ENCODE measurements around the gene P2RX1. TPM values are rescaled to one million over a fixed set of nuclear protein-coding genes. Genes with fewer than 3 reads are reported as not detected.

The P2RX1 gene
- total and polyA plus RNA-seq, 9 donors, result 2.1 to 8.6 (median 3.0) TPM

DNA sequence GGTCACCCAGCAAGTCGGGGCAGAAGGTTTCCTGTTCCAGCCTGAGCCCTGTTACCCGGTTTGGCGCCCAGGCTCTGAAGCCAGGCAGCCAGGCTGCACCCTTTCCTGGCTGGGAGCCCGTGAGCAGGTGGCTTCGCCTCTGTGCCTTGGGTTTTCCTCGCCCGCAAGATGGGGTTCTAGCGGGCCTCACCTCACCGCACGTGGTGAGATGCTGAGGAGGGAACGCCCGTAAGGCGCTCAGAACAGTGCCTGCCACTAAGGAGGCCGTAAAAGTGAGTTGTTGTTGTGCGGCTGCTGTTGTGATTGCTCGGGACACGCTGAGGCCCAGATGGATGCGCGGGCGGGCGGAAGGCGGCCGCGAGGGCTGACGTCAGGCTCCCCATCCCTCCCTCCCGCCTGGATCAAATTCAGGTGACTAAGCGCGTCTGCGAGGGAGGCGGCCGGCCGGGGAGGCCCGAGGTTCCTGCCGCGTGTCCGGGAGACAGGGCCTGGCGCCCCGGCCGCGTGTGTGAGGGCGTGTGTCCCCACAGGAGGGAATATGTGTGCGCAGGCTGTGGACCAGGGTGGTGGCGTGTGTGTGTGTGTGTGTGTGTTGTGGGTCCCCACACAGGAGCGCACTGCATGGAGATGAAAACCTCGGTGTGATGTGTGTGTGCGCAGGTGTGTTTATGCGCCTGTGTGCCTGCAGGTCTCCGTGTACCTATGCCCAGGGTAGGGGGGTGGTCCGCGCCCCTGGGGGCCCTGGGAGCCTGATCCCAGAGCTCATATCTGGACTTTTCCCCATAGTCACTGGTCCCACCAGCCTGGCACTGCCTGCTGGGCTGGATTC, 27.7 kb downstream of the P2RX1 start:
- Histone ChIP-seq H3K4me1 (ENCODE audit: control insufficient read depth, insufficient read depth, low read length) (peaks cover 72% of the 10 kb centered on the region), H3K27ac (ENCODE audit: low read length) (peak overlapping the region; percentile 94), H3K36me3 (ENCODE audit: control insufficient read depth, insufficient read depth, low read length) (peaks cover 17% of the 10 kb centered on the region), H3K27me3 (ENCODE audit: control insufficient read depth, insufficient read depth, low read length) (peaks cover 2% of the 10 kb centered on the region), H3K4me3 (ENCODE audit: low read length) (no peak overlapping the region), H3K9me3 (replicated peaks; ENCODE audit: control insufficient read depth, low read depth, low read length) (no peaks in the 10 kb centered on the region)
- peak; percentile 97 for DNase-seq
- WGBS (ENCODE audit: insufficient coverage), result 19% methylated on average over 46 of the region's 50 CpGs

DNA sequence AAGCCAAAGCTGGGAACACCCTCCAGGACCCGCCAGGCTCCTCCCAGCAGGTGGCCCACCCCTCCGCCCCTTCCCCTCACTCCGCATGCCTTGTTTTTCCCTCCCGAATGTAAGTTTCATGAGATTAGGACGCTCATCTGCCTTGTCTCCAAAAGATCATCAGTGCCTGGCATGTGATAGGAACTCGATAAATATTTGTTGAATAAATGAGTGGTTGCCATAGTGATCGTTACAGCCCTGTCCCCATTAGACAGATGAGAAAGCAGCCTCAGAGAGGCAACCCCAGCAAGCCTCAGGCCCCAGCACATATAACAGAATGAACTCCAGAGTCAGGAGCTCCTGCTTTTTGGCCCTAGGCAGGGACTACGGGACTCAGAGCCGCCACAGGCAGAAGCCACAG, 28.5 kb downstream of the P2RX1 start:
- Histone ChIP-seq H3K27me3 (ENCODE audit: control insufficient read depth, insufficient read depth, low read length) (peaks cover 2% of the 10 kb centered on the region), H3K36me3 (ENCODE audit: control insufficient read depth, insufficient read depth, low read length) (peaks cover 21% of the 10 kb centered on the region), H3K4me3 (ENCODE audit: low read length) (no peak overlapping the region), H3K9me3 (replicated peaks; ENCODE audit: control insufficient read depth, low read depth, low read length) (no peaks in the 10 kb centered on the region), H3K4me1 (ENCODE audit: control insufficient read depth, insufficient read depth, low read length) (peaks cover 67% of the 10 kb centered on the region), H3K27ac (ENCODE audit: low read length) (peak overlapping the region; percentile 94)
- 43% methylated on average over 3 of the region's 9 CpGs for WGBS (ENCODE audit: insufficient coverage)
- peak; percentile 67 for DNase-seq

DNA sequence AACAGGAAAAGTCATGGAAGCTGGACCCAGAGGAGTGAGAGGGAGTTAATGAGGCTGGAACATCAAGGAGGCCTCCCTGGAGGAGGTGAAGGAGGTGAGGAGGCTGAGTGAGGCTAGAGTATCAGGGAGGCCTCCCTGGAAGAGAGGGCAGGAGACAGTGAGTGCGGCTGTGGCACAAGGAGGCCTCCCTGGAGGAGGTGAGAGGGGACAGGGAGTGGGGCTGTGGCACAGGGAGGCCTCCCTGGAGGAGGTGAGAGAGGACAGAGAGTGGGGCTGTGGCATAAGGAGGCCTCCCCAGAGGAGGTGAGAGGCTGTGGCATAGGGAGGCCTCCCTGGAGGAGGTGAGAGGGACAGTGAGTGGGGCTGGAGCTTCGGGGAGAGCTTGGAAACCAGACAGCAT, 28.9 kb downstream of the P2RX1 start:
- Histone ChIP-seq H3K4me1 (ENCODE audit: control insufficient read depth, insufficient read depth, low read length) (peaks cover 67% of the 10 kb centered on the region), H3K27ac (ENCODE audit: low read length) (peak overlapping the region; percentile 94)

DNA sequence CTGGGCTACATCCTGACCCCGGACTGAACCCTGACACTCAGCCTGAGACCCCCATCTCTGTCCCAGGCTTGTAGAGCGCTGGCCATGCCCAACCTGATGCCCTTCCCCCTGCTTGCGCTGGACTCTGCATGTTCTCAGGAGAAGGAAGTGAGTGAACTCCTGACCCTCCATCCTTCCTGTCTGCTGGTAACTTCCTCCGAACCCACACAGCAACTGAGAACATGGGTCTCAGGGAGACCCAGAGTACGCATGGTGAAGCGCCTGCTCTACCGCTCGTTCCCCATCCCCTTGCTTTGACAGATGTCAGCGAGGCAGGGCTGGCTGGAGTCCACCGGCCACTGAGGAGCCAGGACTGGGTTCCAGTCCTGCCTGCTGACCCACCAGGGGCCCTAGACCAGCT, 29.5 kb downstream of the P2RX1 start:
- H3K9me3 ChIP-seq (replicated peaks; ENCODE audit: control insufficient read depth, low read depth, low read length), result no peaks in the 10 kb centered on the region
- peak overlapping the region; percentile 94 for H3K27ac ChIP-seq (ENCODE audit: low read length)
- peaks cover 2% of the 10 kb centered on the region for H3K27me3 ChIP-seq (ENCODE audit: control insufficient read depth, insufficient read depth, low read length)
- WGBS (ENCODE audit: insufficient coverage), result 63% methylated on average over 8 of the region's 10 CpGs
- no peak overlapping the region for H3K4me3 ChIP-seq (ENCODE audit: low read length)
- H3K4me1 ChIP-seq (ENCODE audit: control insufficient read depth, insufficient read depth, low read length), result peaks cover 61% of the 10 kb centered on the region
- H3K36me3 ChIP-seq (ENCODE audit: control insufficient read depth, insufficient read depth, low read length), result peaks cover 30% of the 10 kb centered on the region
- DNase-seq, result peak; percentile 82

More for the DNA sequence above, 28.9 kb downstream of the P2RX1 start:
- DNase-seq, result no peak
- peaks cover 2% of the 10 kb centered on the region for H3K27me3 ChIP-seq (ENCODE audit: control insufficient read depth, insufficient read depth, low read length)
- H3K9me3 ChIP-seq (replicated peaks; ENCODE audit: control insufficient read depth, low read depth, low read length), result no peaks in the 10 kb centered on the region
- WGBS (ENCODE audit: insufficient coverage), result 94% methylated on average over 1 of the region's 2 CpGs
- H3K4me3 ChIP-seq (ENCODE audit: low read length), result no peak overlapping the region
- H3K36me3 ChIP-seq (ENCODE audit: control insufficient read depth, insufficient read depth, low read length), result peaks cover 25% of the 10 kb centered on the region

DNA sequence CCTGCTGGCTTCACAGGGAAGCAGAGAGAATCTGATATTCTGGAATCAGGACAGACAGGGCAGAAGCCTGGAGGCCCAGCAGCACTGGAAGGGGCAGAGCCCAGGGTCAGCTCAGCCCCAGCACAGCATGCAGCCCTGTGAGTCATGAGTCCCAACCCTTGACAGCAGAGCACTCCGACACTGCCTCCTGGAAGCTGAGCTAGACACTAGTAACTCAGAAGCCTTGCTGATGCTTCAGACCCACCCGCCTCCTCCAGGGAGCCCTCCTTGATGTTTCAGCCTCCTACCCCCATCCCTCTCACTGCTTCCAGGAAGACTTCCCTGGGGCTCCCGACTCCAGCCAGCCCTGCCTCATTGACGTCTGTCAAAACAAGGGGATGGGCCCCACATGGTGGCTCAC, 30.3 kb downstream of the P2RX1 start:
- H3K4me1 ChIP-seq (ENCODE audit: control insufficient read depth, insufficient read depth, low read length), result peaks cover 53% of the 10 kb centered on the region
- DNase-seq, result no peak
- H3K4me3 ChIP-seq (ENCODE audit: low read length), result no peak overlapping the region
- WGBS (ENCODE audit: insufficient coverage), result 94% methylated on average over 4 of the region's 4 CpGs
- H3K27ac ChIP-seq (ENCODE audit: low read length), result no peak overlapping the region
- H3K36me3 ChIP-seq (ENCODE audit: control insufficient read depth, insufficient read depth, low read length), result peaks cover 33% of the 10 kb centered on the region
- peaks cover 2% of the 10 kb centered on the region for H3K27me3 ChIP-seq (ENCODE audit: control insufficient read depth, insufficient read depth, low read length)
- H3K9me3 ChIP-seq (replicated peaks; ENCODE audit: control insufficient read depth, low read depth, low read length), result no peaks in the 10 kb centered on the region

DNA sequence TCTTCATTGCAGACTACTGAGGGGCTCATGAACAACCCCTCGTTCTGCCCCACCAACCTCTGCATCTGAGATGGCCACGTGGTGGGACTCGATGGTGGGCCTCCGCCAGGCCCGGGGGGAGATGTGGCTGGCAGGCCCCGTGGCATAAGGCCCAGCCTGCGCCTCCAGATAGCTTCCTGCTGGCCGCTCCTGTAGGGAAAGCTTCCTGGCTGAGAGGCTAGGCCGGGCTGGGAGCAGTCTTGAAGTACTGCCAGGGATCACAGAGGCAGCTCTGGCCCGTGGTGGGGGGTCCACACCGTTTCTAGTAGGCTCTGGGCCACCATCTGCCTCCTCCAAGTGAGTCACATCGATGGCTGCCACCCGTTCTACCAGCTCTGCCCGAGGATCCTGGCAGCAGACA, 31.0 kb downstream of the P2RX1 start:
- H3K4me1 ChIP-seq (ENCODE audit: control insufficient read depth, insufficient read depth, low read length), result peaks cover 49% of the 10 kb centered on the region
- peaks cover 33% of the 10 kb centered on the region for H3K36me3 ChIP-seq (ENCODE audit: control insufficient read depth, insufficient read depth, low read length)
- H3K27me3 ChIP-seq (ENCODE audit: control insufficient read depth, insufficient read depth, low read length), result peaks cover 2% of the 10 kb centered on the region
- no peak overlapping the region for H3K4me3 ChIP-seq (ENCODE audit: low read length)
- WGBS (ENCODE audit: insufficient coverage), result 58% methylated on average over 13 of the region's 14 CpGs
- DNase-seq, result no peak
- H3K9me3 ChIP-seq (replicated peaks; ENCODE audit: control insufficient read depth, low read depth, low read length), result no peaks in the 10 kb centered on the region
- no peak overlapping the region for H3K27ac ChIP-seq (ENCODE audit: low read length)

DNA sequence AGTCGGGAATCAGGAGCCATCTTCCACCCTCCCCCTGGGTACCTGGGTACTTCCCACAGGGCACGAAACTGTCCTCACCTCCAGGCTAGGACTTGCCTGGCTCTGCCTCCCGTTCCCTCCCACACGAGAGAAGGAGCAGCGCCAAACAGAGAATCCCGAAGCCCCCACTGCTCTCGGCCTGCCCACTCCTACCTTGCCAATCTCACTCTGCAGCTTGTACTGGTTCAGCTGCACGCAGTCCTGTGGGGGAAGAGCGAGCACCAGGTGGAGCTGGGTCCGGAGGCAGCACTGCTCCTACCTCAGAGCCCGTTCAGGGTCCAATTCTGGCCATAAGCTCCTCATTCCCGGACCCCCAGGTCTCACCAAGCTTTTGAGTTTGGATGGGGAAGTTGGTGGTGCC, 32.1 kb downstream of the P2RX1 start:
- Histone ChIP-seq H3K27me3 (ENCODE audit: control insufficient read depth, insufficient read depth, low read length) (peaks cover 2% of the 10 kb centered on the region), H3K4me1 (ENCODE audit: control insufficient read depth, insufficient read depth, low read length) (peaks cover 49% of the 10 kb centered on the region), H3K27ac (ENCODE audit: low read length) (no peak overlapping the region), H3K4me3 (ENCODE audit: low read length) (no peak overlapping the region), H3K9me3 (replicated peaks; ENCODE audit: control insufficient read depth, low read depth, low read length) (no peaks in the 10 kb centered on the region), H3K36me3 (ENCODE audit: control insufficient read depth, insufficient read depth, low read length) (peaks cover 33% of the 10 kb centered on the region)
- 79% methylated on average over 11 of the region's 12 CpGs for WGBS (ENCODE audit: insufficient coverage)
- no peak for DNase-seq

DNA sequence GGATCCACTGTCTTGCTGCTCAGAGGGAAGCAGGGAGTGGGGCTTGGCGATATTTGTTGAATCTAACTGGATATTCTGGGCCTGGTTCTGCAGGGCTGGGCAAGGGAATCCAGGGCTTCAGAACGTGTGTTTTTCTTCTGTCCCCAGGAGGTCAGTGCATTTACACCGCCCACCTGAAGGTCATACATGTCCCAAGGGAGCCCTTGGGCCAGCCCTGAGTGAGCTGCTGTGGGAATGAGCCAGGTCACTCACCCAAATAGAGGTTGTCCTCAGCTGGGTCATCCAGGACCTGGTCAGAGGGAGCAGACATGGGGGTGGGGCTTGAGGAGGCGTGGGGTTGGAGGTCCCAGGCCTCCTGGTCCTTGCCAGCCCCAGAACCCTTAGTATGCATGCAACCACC, 34.0 kb downstream of the P2RX1 start:
- Histone ChIP-seq H3K27me3 (ENCODE audit: control insufficient read depth, insufficient read depth, low read length) (peaks cover 2% of the 10 kb centered on the region), H3K4me1 (ENCODE audit: control insufficient read depth, insufficient read depth, low read length) (peaks cover 45% of the 10 kb centered on the region), H3K27ac (ENCODE audit: low read length) (no peak overlapping the region), H3K36me3 (ENCODE audit: control insufficient read depth, insufficient read depth, low read length) (peaks cover 35% of the 10 kb centered on the region), H3K4me3 (ENCODE audit: low read length) (no peak overlapping the region), H3K9me3 (replicated peaks; ENCODE audit: control insufficient read depth, low read depth, low read length) (no peaks in the 10 kb centered on the region)
- 72% methylated on average over 3 of the region's 4 CpGs for WGBS (ENCODE audit: insufficient coverage)
- no peak for DNase-seq

DNA sequence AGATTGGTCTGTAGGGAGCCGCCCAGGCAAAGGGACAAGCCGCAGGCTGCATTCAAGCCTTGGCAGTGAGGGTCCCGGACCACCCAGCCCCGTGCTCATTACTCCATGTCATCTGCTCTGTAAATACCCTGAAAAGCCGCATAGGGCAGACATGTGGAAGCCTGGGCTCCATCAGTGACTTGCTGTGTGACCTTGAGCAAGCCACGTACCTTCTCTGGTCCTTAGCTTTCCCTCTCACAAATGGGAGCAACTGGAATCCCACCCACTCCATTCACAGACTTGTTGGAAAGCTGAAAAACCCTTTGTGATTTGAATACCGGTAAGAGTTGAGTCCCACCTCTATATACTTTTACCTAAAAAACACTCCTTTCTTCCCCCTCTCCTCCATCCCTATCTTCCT, 35.3 kb downstream of the P2RX1 start:
- Histone ChIP-seq H3K27me3 (ENCODE audit: control insufficient read depth, insufficient read depth, low read length) (peaks cover 2% of the 10 kb centered on the region), H3K4me1 (ENCODE audit: control insufficient read depth, insufficient read depth, low read length) (peaks cover 40% of the 10 kb centered on the region), H3K27ac (ENCODE audit: low read length) (no peak overlapping the region), H3K4me3 (ENCODE audit: low read length) (no peak overlapping the region), H3K9me3 (replicated peaks; ENCODE audit: control insufficient read depth, low read depth, low read length) (no peaks in the 10 kb centered on the region), H3K36me3 (ENCODE audit: control insufficient read depth, insufficient read depth, low read length) (peaks cover 40% of the 10 kb centered on the region)
- WGBS (ENCODE audit: insufficient coverage), result 80% methylated on average over 7 of the region's 7 CpGs
- DNase-seq, result no peak

DNA sequence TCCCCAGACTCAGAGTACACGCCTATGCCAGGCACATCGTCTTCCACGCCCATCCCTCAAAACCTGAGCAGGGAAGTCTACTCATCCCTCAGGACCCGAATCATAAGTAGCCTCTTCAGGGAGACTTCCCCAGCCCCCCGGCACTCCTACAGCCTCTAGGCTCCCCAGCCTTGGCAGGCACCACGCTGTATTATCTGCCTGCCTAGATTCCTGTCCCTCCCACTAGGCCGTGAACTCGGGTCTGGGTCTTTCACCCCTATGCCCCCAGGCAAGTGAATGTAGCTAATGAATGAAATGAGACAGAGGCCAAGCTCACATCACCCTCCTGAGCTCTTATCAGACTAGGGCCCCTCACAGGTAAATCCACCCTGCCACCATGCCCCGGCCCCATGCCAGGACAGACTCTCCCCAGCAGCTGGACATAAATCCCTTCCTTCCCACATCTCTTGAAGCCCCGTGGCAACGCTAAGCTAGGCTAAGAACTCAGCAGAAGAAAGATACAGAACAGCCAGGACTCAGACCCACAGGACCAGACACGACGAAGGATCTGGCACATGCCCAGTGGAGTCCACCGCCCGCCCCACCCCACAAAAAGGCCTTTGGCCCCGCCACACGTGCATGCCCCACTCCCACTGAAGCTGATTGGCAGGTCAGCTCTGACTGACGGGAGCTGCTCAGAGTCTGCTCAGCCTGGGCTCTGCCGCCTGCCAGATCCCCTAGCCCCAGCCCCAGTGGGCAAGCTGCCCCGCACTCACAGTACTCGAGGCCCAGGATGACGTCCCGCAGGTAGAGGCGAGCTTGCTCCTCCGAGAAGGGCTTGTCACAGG, 36.5 kb downstream of the P2RX1 start:
- H3K27ac ChIP-seq (ENCODE audit: low read length), result peak overlapping the region; percentile 65
- peaks cover 1% of the 10 kb centered on the region for H3K27me3 ChIP-seq (ENCODE audit: control insufficient read depth, insufficient read depth, low read length)
- no peaks in the 10 kb centered on the region for H3K9me3 ChIP-seq (replicated peaks; ENCODE audit: control insufficient read depth, low read depth, low read length)
- DNase-seq, result peak; percentile 50
- peaks cover 42% of the 10 kb centered on the region for H3K36me3 ChIP-seq (ENCODE audit: control insufficient read depth, insufficient read depth, low read length)
- peaks cover 34% of the 10 kb centered on the region for H3K4me1 ChIP-seq (ENCODE audit: control insufficient read depth, insufficient read depth, low read length)
- H3K4me3 ChIP-seq (ENCODE audit: low read length), result no peak overlapping the region
- WGBS (ENCODE audit: insufficient coverage), result 39% methylated on average over 20 of the region's 25 CpGs

Measured in muscle of leg (tissue), 11 donors.